H1 (cell line): ENCODE measurements around the gene PROP1. TPM values are rescaled to one million over a fixed set of nuclear protein-coding genes. Genes with fewer than 3 reads are reported as not detected.
"Not testable (repeated sequence)": the region's sequence is repeated elsewhere in the genome, so short reads cannot be mapped to it uniquely, and the experiment has no call there.

ENCODE experiments used
- CTCF ChIA-PET: fragments of 300-600 bp; sonication (Branson Sonifier 250); formaldehyde crosslinking; loops from one replicate; lab custom pipeline; 2021; ENCODE audit not compliant: partially characterized antibody; lab: Charles Lee
- POLR2A ChIA-PET: fragments of 300-600 bp; sonication (Branson Sonifier 250); formaldehyde crosslinking; loops from one replicate; lab custom pipeline; 2021; ENCODE audit warnings: inconsistent platforms; ENCODE audit not compliant: partially characterized antibody; lab: Charles Lee
- DNase-seq, 2 experiments: peaks; one replicate each; pipeline versions ENCODE4 v3.0.0 to v3.0.0-alpha.2; 2010 to 2022; ENCODE audit warnings: low spot score in 2 of 2, low read depth in 1 of 2, mixed read lengths in 1 of 2
- FAIRE-seq: peaks from 2 replicates; lab custom pipeline; 2011; peaks lifted over from hg19 to GRCh38; lab: Jason Lieb, UNC
- H2AFZ ChIP-seq: 2 replicates; pipeline ENCODE4 v1.8.1; 2012; ENCODE audit warnings: low read length, inconsistent platforms
- H2AK5ac ChIP-seq: 2 replicates; pipeline ENCODE4 v1.6.1; 2013; ENCODE audit warnings: low read depth, low read length
- H2BK120ac ChIP-seq: replicated peaks from 2 replicates; pipeline ENCODE3; 2013; ENCODE audit warnings: low read depth, low read length, inconsistent platforms
- H2BK12ac ChIP-seq: 2 replicates; pipeline ENCODE4 v1.6.1; 2013; ENCODE audit warnings: low read depth, low read length
- H2BK15ac ChIP-seq: 2 replicates; pipeline ENCODE4 v1.6.1; 2013; ENCODE audit warnings: low read length
- H2BK20ac ChIP-seq: 2 replicates; pipeline ENCODE4 v1.6.1; 2013; ENCODE audit warnings: low read length
- H2BK5ac ChIP-seq: 2 replicates; pipeline ENCODE4 v1.6.1; 2013; ENCODE audit warnings: low read depth, low read length
- H3K14ac ChIP-seq: 2 replicates; pipeline ENCODE4 v1.6.1; 2013; ENCODE audit warnings: inconsistent platforms; ENCODE audit not compliant: insufficient read length
- H3K18ac ChIP-seq: 2 replicates; pipeline ENCODE4 v1.6.1; 2013; ENCODE audit warnings: low read length; ENCODE audit errors: extremely low read depth
- H3K23ac ChIP-seq: 2 replicates; pipeline ENCODE4 v1.6.1; 2013; ENCODE audit warnings: inconsistent platforms; ENCODE audit not compliant: insufficient read length
- H3K23me2 ChIP-seq: 2 replicates; pipeline ENCODE4 v1.6.1; 2013; ENCODE audit warnings: low read depth, low read length
- H3K27ac ChIP-seq: 2 replicates; pipeline ENCODE4 v1.6.1; 2011; ENCODE audit warnings: low read depth, low read length, inconsistent platforms
- H3K27me3 ChIP-seq, 4 experiments: replicated peaks in 1 of 4; 1 replicate in 1 of 4; 2 replicates in 3 of 4; pipeline versions ENCODE4 v1.6.1 to v1.8.1; 2011 to 2013; ENCODE audit warnings: low read length in 3 of 4, mild to moderate bottlenecking in 3 of 4, inconsistent platforms in 2 of 4, mixed read lengths in 2 of 4, moderate library complexity in 1 of 4; ENCODE audit not compliant: control insufficient read depth in 3 of 4, insufficient read depth in 3 of 4; ENCODE audit errors: extremely low read depth in 1 of 4
- H3K36me3 ChIP-seq, 4 experiments: 2 replicates each; pipeline versions ENCODE4 v1.6.1 to v1.8.1; 2011 to 2013; ENCODE audit warnings: mild to moderate bottlenecking in 4 of 4, low read length in 3 of 4, moderate library complexity in 2 of 4, control low read depth in 1 of 4, inconsistent platforms in 1 of 4; ENCODE audit not compliant: insufficient read depth in 4 of 4, control insufficient read depth in 2 of 4
- H3K4ac ChIP-seq: replicated peaks from 2 replicates; pipeline ENCODE3; 2013; ENCODE audit warnings: low read length, low read depth, mixed read lengths, inconsistent platforms; ENCODE audit not compliant: insufficient read length
- H3K4me1 ChIP-seq, 4 experiments: replicated peaks in 1 of 4; 1 replicate in 1 of 4; 2 replicates in 3 of 4; pipeline versions ENCODE4 v1.6.1 to v1.8.1; 2011 to 2013; ENCODE audit warnings: low read length in 3 of 4, inconsistent platforms in 2 of 4, mixed read lengths in 1 of 4; ENCODE audit not compliant: insufficient read depth in 4 of 4, control insufficient read depth in 3 of 4
- H3K4me2 ChIP-seq, 2 experiments: 2 replicates each; pipeline versions ENCODE4 v1.6.1 to v1.8.1; 2011 to 2013; ENCODE audit warnings: low read depth in 2 of 2, low read length in 2 of 2, control low read depth in 1 of 2, inconsistent platforms in 1 of 2, mild to moderate bottlenecking in 1 of 2; ENCODE audit not compliant: insufficient read depth in 1 of 2
- H3K4me3 ChIP-seq, 4 experiments: fragments of 200-600, 300-600 bp in 1 of 4; sonication (generic), shearing (Covaris generic), sonication (Bioruptor Twin) in 1 of 4; 2 replicates each; pipeline versions ENCODE4 v1.5.1 to v1.8.1; 2011 to 2016; ENCODE audit warnings: low read length in 4 of 4, low read depth in 3 of 4, control low read depth in 2 of 4, inconsistent platforms in 2 of 4, mild to moderate bottlenecking in 2 of 4, mixed read lengths in 1 of 4, moderate library complexity in 1 of 4; ENCODE audit not compliant: insufficient read depth in 2 of 4; ENCODE audit errors: extremely low read depth in 1 of 4
- H3K56ac ChIP-seq: replicated peaks from 2 replicates; pipeline ENCODE3; 2013; ENCODE audit warnings: low read depth, mild to moderate bottlenecking, mixed read lengths, low read length, inconsistent platforms; ENCODE audit not compliant: insufficient read length
- H3K79me1 ChIP-seq: 2 replicates; pipeline ENCODE4 v1.6.1; 2013; ENCODE audit warnings: low read depth, low read length, control low read depth
- H3K79me2 ChIP-seq, 2 experiments: 2 replicates each; pipeline versions ENCODE4 v1.6.1 to v1.8.1; 2012 to 2013; ENCODE audit warnings: low read length in 2 of 2, mild to moderate bottlenecking in 2 of 2, inconsistent platforms in 1 of 2; ENCODE audit not compliant: insufficient read depth in 2 of 2, control insufficient read depth in 1 of 2
- H3K9ac ChIP-seq, 4 experiments: replicated peaks in 1 of 4; 1 replicate in 1 of 4; 2 replicates in 3 of 4; pipeline versions ENCODE4 v1.6.1 to v1.8.1; 2011 to 2013; ENCODE audit warnings: low read depth in 3 of 4, low read length in 3 of 4, control low read depth in 2 of 4, mild to moderate bottlenecking in 2 of 4, moderate library complexity in 2 of 4, inconsistent platforms in 1 of 4; ENCODE audit errors: extremely low read depth in 1 of 4
- H3K9me3 ChIP-seq, 2 experiments: 2 replicates each; pipeline versions ENCODE4 v1.6.1 to v1.8.1; 2012 to 2013; ENCODE audit warnings: mild to moderate bottlenecking in 2 of 2, moderate library complexity in 2 of 2, control low read depth in 1 of 2, inconsistent platforms in 1 of 2, low read depth in 1 of 2, low read length in 1 of 2, mixed read lengths in 1 of 2; ENCODE audit not compliant: insufficient read depth in 2 of 2
- H4K20me1 ChIP-seq, 2 experiments: replicated peaks in 1 of 2; 2 replicates each; pipeline versions ENCODE3 to v1.8.1; 2011 to 2013; ENCODE audit warnings: inconsistent platforms in 2 of 2, low read length in 2 of 2, mild to moderate bottlenecking in 1 of 2; ENCODE audit not compliant: insufficient read depth in 2 of 2, control insufficient read depth in 1 of 2
- H4K5ac ChIP-seq: 2 replicates; pipeline ENCODE4 v1.6.1; 2013; ENCODE audit warnings: low read length, low read depth, mixed read lengths, inconsistent platforms; ENCODE audit not compliant: insufficient read length
- H4K8ac ChIP-seq: 2 replicates; pipeline ENCODE4 v1.8.0; 2013; ENCODE audit warnings: mild to moderate bottlenecking, moderate library complexity, low read length, inconsistent platforms; ENCODE audit not compliant: insufficient read depth; ENCODE audit errors: extremely low read depth
- H4K91ac ChIP-seq: replicated peaks from 2 replicates; pipeline ENCODE3; 2013; ENCODE audit warnings: low read length, mixed read lengths, inconsistent platforms; ENCODE audit not compliant: insufficient read length
- CBX5 ChIP-seq: fragments of 300-800, 300-1000 bp; sonication (generic); IDR thresholded peaks from 2 replicates; pipeline ENCODE4 v1.7.1; 2016; ENCODE audit warnings: antibody characterized with exemption, low read length, low read depth
- NANOG ChIP-seq: IDR thresholded peaks from 2 replicates; pipeline ENCODE4 v1.6.1; 2011; ENCODE audit warnings: low read length, low read depth, mild to moderate bottlenecking, inconsistent platforms; ENCODE audit not compliant: insufficient read depth, poor library complexity, severe bottlenecking
- RFX5 ChIP-seq: IDR thresholded peaks from 2 replicates; pipeline ENCODE4 v1.6.1; 2011; ENCODE audit warnings: low read depth, low read length, improper control_type of control experiment, borderline replicate concordance
- SRF ChIP-seq: IDR thresholded peaks from 2 replicates; pipeline ENCODE4 v1.6.1; 2011; ENCODE audit warnings: mild to moderate bottlenecking, low read depth, low read length, moderate library complexity
- TAF1 ChIP-seq: IDR thresholded peaks from 2 replicates; pipeline ENCODE4 v1.6.1; 2011; ENCODE audit warnings: mild to moderate bottlenecking, low read depth, low read length
- TBP ChIP-seq: IDR thresholded peaks from 2 replicates; pipeline ENCODE4 v1.6.1; 2011; ENCODE audit warnings: low read depth, low read length, improper control_type of control experiment
- WGBS, 2 experiments: shearing (Covaris generic) in 1 of 2; methylation state at CpG; one replicate each; pipeline versions ENCODE4 v1.1.6 to v1.1.7; 2013 to 2015; ENCODE audit warnings: low lambda C conversion rate in 2 of 2, mixed read lengths in 2 of 2, inconsistent platforms in 1 of 2, low coverage in 1 of 2, missing lambda C conversion rate in 1 of 2; ENCODE audit not compliant: insufficient replicate concordance in 2 of 2, insufficient coverage in 1 of 2, insufficient read length in 1 of 2; ENCODE audit errors: extremely low coverage in 1 of 2, missing lambda C conversion rate in 1 of 2; 5-methylcytosine and 5-hydroxymethylcytosine counted together
- polyA plus RNA-seq, 7 experiments: library from polyadenylated mRNA; depleted of rRNA in 3 of 7; stranded (reverse) in 5 of 7; unstranded in 2 of 7; fragments of >200 nt in 5 of 7; fragments of 200-250 nt in 2 of 7; gene quantifications; 1 replicate in 5 of 7; 2 replicates in 1 of 7; 4 replicates in 1 of 7; pipeline versions ENCODE4 v1.2.1 to v1.2.3, GENCODE V29; 2011 to 2013; ENCODE audit warnings: missing spikeins in 2 of 7, mixed read lengths in 2 of 7
- total RNA-seq: library from RNA; stranded (reverse); fragmentation: NEBNext Ultra II Directional; extraction: Animal tissue kit (Norgen Biotek cat#: 25700); gene quantifications from 2 replicates; pipeline ENCODE4 v1.2.1, GENCODE V29; 2021

Gene PROP1
- total and polyA plus RNA-seq, 2 of the 8 experiments (the other 6 are each of a cell fraction or from before 2014, with no cell fraction given), result not detected

DNA sequence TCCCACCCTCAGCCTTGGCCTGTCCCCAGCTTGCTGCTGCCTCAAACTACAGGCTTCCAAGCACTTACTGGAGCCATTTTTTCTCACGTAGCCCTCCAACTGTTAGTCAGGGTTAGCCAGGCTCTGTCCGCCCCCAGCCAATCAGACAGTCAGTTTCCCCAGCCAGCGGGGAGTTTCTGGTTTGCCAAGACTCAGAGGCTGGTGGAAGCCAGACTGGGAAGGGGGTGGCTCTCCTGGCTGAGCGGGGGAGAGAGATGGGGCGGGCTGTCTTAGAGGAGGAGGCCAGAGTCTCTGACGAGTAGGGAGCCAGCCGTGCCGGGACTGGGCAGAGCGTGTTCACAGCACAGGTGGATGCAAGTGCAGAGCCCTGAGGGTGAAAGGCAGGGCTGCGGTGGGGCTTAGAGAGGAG is 15.3 kb downstream of the PROP1 start (continued):
- TF ChIP-seq RFX5 (no peak), TAF1 (no peak), NANOG (no peak), SRF (no peak), CBX5 (no peak), TBP (no peak)

DNA sequence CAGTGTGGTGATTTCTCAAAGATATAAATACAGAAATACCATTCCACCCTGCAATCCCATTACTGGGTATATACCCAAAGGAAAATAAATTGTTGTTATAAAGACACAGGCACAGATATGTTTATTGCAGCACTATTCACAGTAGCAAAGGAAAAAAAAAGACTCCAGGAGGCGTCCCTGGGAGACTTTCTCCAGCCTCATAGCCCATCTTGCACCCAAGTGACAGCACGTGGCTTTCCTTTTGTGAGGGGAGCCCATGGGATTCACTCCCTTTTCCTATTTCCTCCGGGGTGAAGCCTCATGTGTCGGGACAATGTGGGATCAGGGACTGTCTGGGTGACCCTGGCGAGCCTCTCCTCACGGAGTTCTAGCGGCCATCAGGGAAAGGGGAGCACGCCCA is 18.4 kb downstream of the PROP1 start:
- not testable (repeated sequence) for FAIRE-seq
- 79% methylated on average over 3 of the region's 8 CpGs; no CpG with 5 or more reads in 1 of the 2 experiments for WGBS, 2 experiments

More for the DNA sequence above, 18.4 kb downstream of the PROP1 start:
- H3K4me1 ChIP-seq, H3K9me3 ChIP-seq, H2BK15ac ChIP-seq, H3K79me1 ChIP-seq, H3K79me2 ChIP-seq, H3K27me3 ChIP-seq, H3K27ac ChIP-seq, H2BK20ac ChIP-seq, H2AK5ac ChIP-seq, H4K91ac ChIP-seq, H3K4me2 ChIP-seq, H2BK5ac ChIP-seq, H3K9ac ChIP-seq, H4K20me1 ChIP-seq, H3K14ac ChIP-seq, H2BK120ac ChIP-seq, H2BK12ac ChIP-seq, H3K36me3 ChIP-seq, H3K4me3 ChIP-seq, CTCF ChIA-PET, POLR2A ChIA-PET, DNase-seq, H3K23me2 ChIP-seq, H2AFZ ChIP-seq, H3K4ac ChIP-seq, H3K56ac ChIP-seq, H3K23ac ChIP-seq, H4K5ac ChIP-seq, H4K8ac ChIP-seq, H3K18ac ChIP-seq: not testable (repeated sequence)
